ENCODE results near the gene PPP3CA.

PPP3CA gene

GRCh38 chr4:100984901-100985300, 362.4 kb downstream of the PPP3CA start:
- no peak for DNase-seq

GRCh38 chr4:100983426-100983825, 363.9 kb downstream of the PPP3CA start:
- no peak for DNase-seq

DNA sequence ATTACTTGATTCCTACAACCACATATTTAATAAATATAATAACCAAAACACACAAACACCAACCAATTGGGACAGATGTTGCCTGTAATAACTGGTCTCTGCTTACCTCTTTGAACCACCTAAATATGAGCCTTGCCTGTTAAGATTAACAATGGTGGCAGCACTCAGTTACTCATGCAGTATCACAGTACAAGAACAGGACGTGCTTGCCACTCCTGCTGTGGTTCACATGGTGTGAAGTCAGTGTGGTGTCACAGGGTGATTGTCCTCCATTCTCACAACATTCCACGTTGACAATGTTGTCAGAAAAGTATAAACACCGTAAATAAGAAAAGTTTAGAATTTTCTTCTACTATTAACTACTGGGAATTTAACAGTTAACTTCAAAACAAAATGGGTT, 365.0 kb downstream of the PPP3CA start:
- DNase-seq = no peak

- peak in 1 of 2 donors; percentile 7 for DNase-seq
Observed at GRCh38 chr4:100981447-100982204, 365.7 kb downstream of the PPP3CA start.

DNA sequence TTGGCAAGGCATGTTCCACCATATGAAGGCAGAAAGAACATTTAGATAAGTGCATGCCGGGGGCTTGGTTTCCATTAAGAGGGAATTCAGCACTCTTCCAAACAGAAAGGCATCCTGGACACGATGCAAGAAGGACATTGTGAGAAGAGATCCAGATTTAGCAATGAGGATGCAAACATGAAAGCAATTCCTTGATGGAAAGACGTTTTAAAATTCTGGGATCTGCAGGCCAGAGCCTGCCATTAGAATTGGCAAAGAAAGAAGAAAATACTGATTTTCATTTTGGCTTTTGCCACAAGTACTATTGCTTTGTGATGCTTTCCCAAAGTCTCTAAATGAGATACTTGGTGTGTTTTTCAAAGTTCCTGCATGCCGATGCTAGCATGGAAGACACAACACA, 367.6 kb downstream of the PPP3CA start:
- no peak for DNase-seq

DNA sequence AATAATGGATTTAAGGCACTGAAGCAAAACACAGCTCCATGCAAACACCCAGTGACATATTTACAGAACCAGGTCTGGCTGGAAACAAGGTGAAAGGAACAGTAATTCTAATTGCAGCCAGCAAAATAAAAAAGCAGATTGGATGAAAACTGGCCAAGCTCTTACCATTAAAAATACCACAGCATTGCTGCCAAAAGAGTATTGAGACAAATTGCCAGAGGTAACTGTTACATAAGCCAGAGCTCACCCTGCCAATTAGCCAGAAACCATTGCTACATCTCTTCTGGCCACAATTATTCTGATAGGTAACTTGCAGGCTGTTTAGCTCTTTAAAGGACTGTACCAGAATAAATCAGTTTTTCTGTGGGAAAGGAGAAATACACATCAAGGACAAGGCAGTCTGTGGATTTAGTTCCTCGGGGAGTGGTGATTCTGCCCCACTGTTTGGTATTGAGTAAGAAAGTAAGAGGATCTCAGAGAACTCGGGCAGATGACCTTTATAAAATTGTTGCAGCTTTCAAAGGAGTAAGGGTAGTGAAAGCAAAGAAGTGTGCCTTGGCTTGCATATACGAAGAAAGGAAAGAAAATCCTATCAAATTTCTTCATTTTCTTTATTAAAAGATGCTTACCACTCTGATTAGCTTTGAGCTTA, 369.5 kb downstream of the PPP3CA start:
- no peak for DNase-seq

DNA sequence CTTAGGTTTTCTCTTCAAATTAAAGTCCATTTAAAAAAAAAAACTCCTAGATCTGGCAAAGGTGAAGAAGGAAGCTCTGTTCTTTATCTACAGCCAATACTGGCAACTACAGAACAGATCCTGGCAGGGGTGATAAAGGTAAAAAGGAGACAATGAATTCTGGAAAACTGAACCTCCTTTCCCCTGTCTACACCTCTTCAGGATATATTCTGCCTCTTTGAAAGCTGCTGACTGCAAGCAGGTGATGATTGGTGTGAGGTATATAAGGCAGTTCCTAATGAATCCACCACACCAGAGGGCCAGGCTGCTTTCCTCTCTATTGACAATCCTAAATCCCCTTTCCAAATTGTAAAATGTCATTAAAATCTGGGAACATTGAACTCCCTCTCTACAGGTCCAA, 370.1 kb downstream of the PPP3CA start:
- no peak for DNase-seq
